ENCODE results near the gene RPL39.
"Not testable (repeated sequence)": the region's sequence is repeated elsewhere in the genome, so short reads cannot be mapped to it uniquely, and the experiment has no call there.

Gene RPL39

DNA sequence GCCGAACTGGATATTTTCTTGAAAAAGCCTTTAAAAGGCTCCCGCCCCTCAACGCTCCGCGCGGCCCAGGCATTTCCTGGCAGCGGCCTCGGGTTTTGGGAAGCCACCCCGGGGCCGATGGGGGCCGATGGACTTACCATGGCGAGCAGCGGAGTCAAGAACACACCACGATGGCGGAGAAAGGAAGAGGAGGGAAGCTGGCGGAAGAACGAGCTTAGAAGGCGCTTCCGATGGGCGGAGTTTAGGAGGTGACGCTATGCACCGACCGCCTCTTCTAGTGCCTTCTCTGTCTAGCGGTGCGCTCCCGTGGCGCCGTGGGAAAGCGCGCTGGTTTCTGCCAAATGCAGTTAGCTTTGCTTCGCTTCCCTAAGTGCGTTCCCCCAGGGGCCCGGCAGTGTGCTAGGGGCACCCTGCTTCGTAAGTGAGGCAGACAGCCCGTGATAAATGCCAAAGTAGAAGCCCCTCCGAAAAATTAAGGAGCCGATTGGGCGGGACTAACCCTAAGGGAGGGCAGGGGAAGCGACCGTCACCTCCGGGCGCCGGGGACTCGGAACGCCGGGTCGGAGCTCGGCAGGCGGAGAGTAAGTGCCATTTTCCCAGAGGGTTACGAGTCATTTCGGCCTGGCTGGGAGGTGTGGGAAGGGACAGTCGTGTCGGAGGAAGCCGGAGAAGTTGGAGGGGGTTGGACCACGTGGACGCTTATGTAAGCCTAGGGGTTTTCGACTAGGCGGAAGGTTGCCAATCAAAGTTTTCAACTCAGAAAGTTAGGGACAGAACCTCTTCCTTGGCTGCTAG, at the start of gene RPL39:
TSS of gene RPL39 (minus strand) at position 194 of the 795 bp plus-strand sequence. CDS start at position 140, 54 bp downstream.
- DNase-seq (ENCODE audit: low read depth), result peak; percentile 74

DNA sequence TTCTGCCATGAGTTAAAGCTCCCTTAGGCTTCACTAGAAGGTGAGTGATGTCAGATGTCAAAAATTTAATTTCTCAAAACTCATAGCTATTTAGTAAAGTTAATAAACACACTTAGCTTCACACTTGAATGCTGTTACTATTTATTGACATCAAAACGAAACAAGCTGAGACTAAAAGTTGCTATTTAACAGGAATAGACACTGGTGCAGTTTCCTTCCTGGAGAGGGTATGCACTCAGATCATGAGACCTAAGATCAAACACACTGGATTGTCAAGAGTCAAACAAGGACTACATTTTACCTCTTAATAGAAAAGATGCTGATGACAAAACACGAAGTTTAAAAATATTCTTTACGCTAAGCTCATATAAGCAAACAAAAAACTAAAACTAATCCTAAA, 42.5 kb upstream of the RPL39 start:
- no peak for DNase-seq (ENCODE audit: low read depth)

DNA sequence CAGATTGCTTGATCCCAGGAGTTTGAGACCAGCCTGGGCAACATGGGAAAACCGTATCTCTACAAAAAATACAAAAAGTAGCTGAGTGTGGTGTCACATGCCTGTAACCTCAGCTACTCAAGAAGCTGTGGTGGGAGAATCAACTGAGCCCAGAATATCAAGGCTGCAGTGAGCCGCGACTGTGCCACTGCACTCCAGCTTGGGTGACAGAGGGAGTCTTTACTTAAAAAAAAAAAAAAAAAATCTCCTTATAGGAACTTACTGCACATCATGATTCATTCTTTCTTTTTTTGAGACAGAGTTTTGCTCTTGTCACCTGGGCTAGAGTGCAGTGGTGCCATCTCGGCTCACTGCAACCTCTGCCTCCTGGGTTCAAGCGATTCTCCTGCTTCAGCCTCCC, 37.0 kb upstream of the RPL39 start:
- DNase-seq (ENCODE audit: low read depth), result no peak

DNA sequence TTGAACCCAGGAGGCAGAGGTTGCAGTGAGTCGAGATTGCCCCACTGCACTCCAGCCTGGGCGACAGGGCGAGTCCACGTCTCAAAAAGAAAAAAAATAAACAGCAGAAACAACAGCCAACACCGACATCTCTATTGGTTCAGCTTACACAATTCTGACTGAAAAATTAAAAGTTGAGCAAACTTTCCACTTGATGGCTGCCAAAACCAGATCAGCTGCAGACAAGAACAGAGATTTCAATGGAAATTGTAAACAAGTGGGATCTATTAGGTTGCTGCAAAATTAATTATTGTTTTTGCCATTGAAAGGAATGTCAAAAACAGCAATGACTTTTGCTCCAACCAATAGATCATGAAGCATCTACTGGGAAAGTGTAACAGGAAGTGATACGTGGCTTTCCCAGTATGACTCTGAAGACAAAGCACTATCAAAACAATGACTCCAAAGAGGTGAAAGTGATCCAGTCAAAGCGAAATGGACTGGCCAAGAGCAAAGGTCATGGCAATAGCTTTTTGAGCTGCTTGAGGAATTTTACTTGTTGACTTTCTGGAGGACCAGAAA, 35.0 kb upstream of the RPL39 start:
- no peak for DNase-seq (ENCODE audit: low read depth)

DNA sequence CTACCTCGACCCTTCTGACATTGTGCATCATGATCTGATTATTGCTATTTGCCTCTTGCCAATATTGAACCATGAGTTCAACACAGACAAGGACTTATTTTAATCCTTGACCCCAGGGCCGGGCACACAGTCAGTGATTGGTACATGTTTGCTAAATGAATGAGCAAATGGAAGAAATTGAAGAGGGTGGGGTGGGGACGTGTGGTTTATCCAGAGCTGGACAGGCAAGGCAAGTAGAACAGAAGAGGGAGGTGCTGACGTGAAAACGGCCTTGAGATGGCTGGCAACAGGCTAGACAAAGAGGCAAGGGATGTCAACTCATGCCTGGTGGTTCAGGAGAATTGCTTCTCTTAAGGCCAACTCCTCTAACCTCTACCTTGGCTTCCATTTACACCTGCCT, 32.8 kb upstream of the RPL39 start:
- not testable (repeated sequence) for DNase-seq (ENCODE audit: low read depth)

DNA sequence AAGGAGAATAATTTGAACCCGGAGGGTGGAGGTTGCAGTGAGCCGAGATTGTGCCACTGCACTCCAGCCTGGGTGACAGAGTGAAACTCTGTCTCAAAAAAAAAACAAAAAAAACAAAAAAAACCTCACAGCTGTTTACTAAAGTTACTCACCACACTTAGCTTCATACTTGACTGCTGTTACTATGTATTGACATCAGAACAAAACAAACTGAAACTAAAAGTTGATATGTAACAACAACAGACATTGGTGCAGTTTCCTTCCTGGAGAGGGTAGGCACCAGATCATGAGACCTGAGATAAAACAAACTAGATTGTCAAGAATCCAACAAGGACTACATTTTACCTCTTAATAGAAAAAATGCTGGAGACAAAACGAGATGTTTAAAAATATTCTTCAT, 30.3 kb upstream of the RPL39 start:
- not testable (repeated sequence) for DNase-seq (ENCODE audit: low read depth)

DNA sequence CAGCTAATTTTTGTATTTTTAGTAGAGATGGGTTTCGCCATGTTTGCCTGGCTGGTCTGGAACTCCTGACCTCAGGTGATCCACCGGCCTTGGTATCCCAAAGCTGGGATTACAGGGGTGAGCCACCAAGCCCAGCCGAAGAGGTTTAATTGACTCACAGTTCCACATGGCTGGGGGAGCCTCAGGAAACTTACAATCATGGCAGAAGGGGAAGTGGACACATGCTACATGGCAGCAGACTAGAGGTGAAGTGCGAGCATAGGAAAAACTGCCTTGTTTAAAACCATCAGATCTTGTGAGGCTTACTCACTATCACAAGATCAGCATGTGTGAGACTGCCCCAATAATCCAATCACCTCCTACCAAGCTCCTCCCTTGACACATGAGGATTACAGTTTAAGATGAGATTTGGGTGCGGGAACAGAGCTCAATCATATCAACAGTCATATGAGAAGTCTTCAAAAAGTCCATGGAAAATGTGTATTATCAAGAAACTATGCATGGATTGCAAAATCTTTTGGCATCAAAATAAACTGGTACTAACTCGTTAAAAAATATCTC, 25.8 kb upstream of the RPL39 start:
- no peak for DNase-seq (ENCODE audit: low read depth)

DNA sequence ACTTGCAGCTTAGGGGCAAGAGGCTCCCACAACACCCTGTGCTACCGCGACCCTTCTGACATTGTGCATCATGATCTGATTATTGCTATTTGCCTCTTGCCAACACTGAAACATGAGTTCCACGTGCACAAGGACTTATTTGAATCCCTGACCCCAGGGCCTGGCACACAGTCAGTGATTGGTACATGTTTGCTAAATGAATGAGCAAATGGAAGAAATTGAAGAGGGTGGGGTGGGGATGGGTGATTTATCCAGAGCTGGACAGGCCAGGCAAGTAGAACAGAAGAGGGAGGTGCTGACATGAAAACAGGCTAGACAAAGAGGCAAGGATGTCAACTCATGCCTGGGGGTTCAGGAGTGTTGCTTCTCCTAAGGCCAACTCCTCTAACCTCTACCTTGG, 24.9 kb upstream of the RPL39 start:
- DNase-seq (ENCODE audit: low read depth), result no peak

DNA sequence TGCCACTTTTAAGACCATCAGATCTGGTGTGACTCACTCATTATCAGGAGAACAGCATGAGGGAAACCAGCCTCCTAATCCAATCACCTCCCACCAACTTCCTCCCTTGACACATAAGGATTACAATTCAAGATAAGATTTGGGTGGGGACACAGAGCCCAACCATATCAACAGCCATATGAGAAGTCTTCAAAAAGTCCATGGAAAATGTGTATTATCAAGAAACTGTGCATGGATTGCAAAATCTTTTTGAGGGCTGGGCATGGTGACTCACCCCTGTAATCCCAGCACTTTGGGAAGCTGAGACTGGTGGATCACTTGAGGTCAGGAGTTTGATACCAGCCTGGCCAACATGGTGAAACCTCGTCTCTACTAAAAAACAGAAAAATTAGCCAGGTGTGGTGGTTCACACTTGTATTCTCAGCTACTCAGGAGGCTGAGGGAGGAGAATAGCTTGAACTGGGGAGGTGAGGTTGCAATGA, 17.8 kb upstream of the RPL39 start:
- no peak for DNase-seq (ENCODE audit: low read depth)

DNA sequence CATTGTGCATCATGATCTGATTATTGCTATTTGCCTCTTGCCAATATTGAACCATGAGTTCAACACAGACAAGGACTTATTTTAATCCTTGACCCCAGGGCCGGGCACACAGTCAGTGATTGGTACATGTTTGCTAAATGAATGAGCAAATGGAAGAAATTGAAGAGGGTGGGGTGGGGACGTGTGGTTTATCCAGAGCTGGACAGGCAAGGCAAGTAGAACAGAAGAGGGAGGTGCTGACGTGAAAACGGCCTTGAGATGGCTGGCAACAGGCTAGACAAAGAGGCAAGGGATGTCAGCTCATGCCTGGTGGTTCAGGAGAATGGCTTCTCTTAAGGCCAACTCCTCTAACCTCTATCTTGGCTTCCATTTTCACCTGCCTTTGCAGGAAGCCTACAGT, 17.0 kb upstream of the RPL39 start:
- not testable (repeated sequence) for DNase-seq (ENCODE audit: low read depth)

DNA sequence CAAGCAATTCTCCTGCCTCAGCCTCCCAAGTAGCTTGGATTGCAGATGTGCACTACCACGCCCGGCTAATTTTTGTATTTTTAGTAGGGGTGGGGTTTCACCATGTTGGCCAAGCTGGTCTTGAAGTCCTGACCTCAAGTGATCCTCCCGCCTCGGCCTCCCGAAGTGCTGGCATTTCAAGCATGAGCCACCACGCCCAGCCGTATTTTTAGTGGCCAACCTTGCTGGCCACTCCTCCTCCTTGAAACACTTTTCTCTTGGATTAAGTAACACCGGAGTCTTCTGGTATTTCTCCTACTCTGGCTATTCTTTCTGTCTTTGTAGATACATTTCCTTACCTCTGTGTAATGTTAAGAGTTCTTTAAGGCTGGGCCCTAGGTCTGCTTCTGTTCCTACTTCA, 11.1 kb upstream of the RPL39 start:
- no peak for DNase-seq (ENCODE audit: low read depth)

DNA sequence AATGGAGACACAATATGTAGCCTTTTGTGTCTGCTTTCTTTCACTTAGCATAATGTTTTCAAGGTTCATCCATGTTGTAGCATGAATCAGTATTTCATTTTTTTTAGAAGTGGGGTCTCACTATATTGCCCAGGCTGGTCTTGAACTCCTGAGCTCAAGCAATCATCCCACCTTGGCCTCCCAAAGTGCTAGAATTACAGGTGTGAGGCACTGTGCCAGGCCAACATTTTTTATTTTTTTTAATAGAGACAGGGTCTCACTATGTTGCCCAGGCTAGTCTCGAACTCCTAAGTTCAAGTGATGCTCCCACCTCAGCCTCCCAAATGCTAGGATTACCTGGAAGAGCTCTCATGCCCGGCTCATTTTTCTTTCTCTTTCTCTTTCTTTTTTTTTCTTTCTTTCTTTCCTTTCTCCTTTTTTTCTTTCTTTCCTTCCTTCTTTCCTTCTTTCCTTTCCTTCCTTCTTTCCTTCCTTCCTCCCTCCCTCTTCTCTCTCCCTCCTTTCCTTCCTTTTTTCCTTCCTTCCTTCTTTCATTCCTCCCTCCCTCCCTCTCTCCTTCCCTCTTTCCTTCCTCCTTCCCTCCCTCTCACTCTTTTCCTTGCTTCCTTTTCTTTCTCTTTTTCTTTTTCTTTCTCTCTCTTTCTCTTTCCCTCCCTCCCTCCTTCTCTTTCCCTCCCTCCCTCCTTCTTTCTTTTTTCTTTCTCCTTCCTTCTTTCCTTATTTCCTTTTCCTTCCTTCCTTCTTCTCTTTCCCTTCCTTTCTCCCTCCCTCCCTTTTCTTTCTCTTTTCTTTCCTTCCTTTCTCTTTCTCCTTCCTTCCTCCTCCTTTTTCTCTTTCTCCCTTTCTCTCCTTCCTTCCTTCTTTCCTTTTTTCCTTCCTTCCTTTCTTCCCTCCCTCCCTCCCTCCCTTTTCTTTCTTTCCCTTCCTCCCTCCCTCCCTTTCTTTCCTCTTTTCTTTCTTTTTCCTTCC, 10.1 kb upstream of the RPL39 start:
- no peak for DNase-seq (ENCODE audit: low read depth)

DNA sequence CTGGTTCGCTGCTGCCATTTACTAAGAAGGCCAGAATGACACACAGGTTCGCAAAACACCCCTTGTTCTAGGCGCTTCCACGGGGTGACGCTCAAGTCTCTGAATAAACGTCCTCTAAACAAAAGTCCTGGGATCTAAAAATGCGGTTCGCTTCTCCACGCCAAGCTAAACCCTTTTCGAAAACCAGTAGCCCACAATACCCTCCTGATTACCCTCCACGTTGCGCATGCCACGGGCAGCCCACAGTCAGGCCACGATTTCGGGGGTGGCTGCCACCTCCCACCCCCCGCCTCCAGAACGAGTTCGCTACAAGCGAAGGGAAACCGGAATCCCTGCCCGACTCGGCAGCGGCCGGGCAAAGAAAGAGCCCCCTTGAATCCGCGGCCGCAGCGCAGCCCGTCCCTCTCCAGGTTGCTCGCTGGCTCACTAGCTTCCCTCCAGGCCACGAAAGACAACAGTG, 423 bp downstream of the RPL39 start:
- peak; percentile 37 for DNase-seq (ENCODE audit: low read depth)

DNA sequence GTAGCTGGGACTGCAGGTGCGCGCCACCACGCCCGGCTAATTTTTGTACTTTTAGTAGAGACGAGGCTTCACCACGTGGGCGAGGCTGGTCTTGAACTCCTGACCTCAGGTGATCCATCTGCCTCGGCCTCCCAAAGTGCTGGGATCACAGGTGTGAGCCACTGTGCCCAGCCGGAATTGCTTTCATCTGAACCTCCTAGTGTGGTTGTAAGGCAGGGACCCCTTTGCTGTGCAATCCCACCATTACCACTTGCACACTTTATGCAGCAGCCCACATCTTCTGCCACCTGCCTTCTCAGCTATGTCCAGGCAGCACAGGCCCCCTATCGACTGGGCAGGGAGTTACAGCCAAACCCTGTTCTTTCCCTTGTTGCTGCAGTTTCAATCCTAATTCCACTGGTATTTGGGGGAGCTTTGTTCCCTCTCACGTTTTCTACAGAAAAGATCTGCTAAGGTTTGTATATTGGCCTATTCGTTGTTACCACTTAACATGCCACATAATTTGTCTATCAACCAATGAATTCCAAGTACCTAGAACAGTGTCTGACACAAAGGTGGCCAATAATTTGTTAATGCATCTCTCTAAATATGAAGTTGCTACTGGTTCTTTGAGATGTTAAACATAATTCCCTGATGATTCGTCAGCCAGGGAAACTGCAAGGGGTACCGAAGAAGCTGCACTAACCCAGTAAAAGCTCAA, 6.5 kb downstream of the RPL39 start:
- DNase-seq (ENCODE audit: low read depth), result no peak

DNA sequence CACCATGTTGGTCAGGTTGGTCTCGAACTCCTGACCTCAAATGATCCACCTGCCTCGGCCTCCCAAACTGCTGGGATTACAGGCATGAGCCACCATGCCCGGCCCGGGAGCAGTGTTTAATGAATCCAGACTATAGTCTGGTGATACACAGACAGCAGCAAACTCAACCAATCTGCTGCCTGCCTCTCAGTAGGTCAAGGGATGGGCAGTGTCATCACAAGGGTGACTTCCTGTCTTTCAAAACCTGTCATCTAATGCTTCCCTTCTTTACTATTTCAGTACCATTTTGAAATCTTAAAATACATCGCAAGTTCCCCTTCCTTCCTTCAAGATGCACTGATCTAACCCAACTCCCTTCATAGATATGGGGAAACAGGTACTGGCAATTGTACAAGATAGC, 8.4 kb downstream of the RPL39 start:
- DNase-seq (ENCODE audit: low read depth), result no peak

DNA sequence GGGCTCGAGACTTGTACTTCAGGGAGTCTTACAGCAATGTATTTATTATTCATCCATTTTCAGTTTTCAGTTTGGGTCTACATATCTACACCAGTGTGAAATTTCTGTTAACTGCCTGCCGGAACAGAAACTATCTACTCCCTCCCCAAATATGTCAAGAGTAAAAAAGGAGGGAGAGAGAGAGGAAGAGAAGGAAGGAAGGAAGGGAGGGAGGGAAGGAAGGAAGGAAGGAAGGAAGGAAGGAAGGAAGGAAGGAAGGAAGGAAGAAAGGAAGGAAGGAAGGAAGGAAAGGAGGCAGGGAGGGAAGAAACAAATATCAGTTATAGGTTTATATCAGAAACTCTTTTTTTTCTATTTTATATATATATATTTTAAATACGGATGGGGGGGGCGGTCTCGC, 12.6 kb downstream of the RPL39 start:
- no peak for DNase-seq (ENCODE audit: low read depth)

DNA sequence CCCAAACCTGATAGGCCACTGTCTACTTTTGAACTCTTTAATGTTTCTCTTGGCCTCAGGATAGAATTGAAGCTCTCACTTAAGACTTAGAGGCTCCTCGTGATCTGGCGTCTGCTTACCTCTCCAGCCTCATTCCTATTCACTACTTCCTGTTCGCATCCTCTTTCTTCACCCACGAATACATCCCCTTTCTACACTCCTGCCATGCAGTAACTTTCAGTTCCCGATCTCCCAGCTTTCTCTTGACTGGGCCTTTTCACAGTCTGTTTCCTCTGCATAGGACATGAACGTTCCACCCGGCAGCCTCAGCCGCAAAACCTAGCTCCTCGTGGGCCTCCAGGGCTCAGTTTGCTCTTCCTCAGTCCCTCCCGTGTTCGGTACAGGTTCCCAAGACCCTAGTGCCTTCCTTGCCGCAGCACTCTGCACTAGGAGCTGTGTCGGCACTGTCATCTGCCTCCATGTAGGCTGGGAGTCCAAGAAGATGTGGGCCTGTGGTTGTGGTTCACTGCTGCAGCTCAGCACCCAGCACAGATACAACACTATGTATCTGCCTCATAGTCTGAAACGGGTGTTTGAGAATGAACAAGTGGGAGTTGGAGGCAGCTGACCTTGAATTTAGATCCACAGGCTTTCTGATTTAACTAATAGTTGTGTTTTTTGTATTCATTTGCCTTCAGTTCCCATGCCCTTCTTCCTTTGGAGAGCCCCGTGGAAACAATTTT, 15.8 kb downstream of the RPL39 start:
- DNase-seq (ENCODE audit: low read depth), result no peak

DNA sequence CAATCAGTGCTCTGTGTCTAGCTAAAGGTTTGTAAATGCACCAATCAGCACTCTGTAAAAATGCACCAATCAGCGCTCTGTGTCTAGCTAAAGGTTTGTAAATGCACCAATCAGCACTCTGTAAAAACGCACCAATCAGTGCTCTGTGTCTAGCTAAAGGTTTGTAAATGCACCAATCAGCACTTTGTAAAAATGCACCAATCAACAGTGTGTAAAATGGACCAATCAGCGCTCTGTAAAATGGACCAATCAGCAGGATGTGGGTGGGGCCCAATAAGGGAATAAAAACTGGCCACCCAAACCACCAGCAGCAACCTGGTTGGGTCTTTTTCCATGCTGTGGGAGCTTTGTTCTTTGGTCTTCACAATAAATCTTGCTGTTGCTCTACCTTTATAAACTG, 22.0 kb downstream of the RPL39 start:
- DNase-seq (ENCODE audit: low read depth), result not testable (repeated sequence)

DNA sequence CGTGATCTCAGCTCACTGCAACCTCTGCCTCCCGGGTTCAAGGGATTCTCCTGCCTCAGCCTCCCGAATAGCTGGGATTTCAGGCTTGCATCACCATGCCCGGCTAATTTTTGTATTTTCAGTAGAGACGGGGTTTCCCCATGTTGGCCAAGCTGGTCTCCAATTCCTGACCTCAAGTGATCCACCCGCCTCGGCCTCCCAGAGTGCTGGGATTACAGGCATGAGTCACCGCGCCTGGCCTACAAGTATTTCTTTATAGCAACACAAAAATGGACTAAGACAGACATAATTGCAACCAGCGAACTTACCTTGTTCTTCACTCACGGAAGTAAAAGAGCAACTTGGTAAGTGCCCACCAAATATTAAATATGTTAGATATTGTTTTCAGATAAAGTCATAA, 23.0 kb downstream of the RPL39 start:
- DNase-seq (ENCODE audit: low read depth), result not testable (repeated sequence)

DNA sequence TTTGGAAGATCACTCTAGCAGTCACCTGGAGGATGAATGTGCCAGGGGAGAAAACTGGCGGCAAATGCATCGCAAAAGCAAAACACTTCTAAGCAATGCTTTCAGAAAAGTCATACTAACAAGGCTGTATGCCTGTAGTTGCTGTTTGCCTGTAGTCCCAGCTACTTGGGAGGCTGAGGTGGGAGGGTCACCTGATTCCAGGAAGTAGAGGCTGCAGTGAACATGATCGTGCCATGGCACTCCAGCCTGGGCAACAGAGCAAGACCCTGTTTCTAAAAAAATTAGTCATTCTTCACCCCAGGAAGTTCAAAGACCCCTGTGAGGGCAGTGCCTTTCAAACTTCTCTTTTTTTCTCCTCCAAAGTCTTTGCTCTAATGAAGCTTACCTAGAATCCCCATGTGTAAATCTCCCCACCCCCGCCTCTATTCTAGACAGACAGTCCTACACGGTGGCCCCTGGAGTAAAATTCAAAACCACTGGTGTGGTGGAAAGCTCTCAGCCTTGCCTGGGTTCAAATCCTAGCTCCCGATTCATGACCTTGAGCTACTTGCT, 27.5 kb downstream of the RPL39 start:
- DNase-seq (ENCODE audit: low read depth), result no peak

DNA sequence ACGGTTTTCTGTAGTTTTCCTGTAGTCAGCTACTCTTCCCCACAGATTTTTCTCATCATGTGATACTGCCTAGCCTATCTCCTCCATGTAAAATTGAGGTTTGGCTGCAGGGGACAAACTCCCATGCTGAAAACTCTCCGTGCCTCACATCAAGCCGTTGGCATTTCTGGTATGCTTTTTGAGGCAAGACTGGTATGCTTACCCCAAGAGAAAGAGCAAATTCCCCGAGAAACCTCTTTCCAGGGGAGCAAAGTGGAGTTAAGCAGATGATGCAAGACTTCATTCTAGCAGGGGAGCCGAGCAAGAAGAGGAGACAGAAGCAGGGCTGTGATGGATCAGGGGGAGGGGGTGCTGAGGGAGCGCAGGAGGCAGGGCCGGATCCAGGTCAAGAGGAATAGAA, 28.2 kb downstream of the RPL39 start:
- no peak for DNase-seq (ENCODE audit: low read depth)

All from stimulated activated CD4-positive, alpha-beta T cell treated with anti-CD3 and anti-CD28 coated beads, Interleukin-2, amount 100 ng/mL, for 4 hours (primary cell).